ENCODE measurements around the gene NEFH.
A peak's percentile ranks its signal among the peaks of the same experiment; 100 is the strongest.

The NEFH gene

GRCh38 chr22:29499852-29500251 lies 19.8 kb downstream of the NEFH start:
- ATAC-seq = no peak
- TF ChIP-seq ISL1 (CRISPR knock-in tag; IDR thresholded peaks at IDR 0.05) (no peak), PATZ1 (CRISPR knock-in tag; IDR thresholded peaks at IDR 0.05; ENCODE audit: borderline replicate concordance) (no peak), ZC3H10 (CRISPR knock-in tag; IDR thresholded peaks at IDR 0.05) (no peak), OSR1 (CRISPR knock-in tag; IDR thresholded peaks at IDR 0.05) (no peak), ZNF70 (CRISPR knock-in tag; IDR thresholded peaks at IDR 0.05) (no peak)

GRCh38 chr22:29503811-29504372 lies 23.9 kb downstream of the NEFH start:
- ATAC-seq = peak; percentile 89
- TF ChIP-seq RARB (CRISPR knock-in tag; IDR thresholded peaks at IDR 0.05) (no peak), TCF4 (CRISPR knock-in tag; IDR thresholded peaks at IDR 0.05; ENCODE audit: borderline replicate concordance) (no peak), ISL1 (CRISPR knock-in tag; IDR thresholded peaks at IDR 0.05) (no peak), ZFP30 (CRISPR knock-in tag; IDR thresholded peaks at IDR 0.05) (no peak), ZC3H10 (CRISPR knock-in tag; IDR thresholded peaks at IDR 0.05) (no peak), GLIS3 (CRISPR knock-in tag; IDR thresholded peaks at IDR 0.05) (no peak), SNAI2 (CRISPR knock-in tag; IDR thresholded peaks at IDR 0.05) (no peak), CREB5 (CRISPR knock-in tag; IDR thresholded peaks at IDR 0.05; ENCODE audit: low read depth) (no peak), CSRNP3 (CRISPR knock-in tag; IDR thresholded peaks at IDR 0.05) (no peak), ZNF8 (CRISPR knock-in tag; IDR thresholded peaks at IDR 0.05) (no peak)
- TF ChIP-seq, protein P1, sequence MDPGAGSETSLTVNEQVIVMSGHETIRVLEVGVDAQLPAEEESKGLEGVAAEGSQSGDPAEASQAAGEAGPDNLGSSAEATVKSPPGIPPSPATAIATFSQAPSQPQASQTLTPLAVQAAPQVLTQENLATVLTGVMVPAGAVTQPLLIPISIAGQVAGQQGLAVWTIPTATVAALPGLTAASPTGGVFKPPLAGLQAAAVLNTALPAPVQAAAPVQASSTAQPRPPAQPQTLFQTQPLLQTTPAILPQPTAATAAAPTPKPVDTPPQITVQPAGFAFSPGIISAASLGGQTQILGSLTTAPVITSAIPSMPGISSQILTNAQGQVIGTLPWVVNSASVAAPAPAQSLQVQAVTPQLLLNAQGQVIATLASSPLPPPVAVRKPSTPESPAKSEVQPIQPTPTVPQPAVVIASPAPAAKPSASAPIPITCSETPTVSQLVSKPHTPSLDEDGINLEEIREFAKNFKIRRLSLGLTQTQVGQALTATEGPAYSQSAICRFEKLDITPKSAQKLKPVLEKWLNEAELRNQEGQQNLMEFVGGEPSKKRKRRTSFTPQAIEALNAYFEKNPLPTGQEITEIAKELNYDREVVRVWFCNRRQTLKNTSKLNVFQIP (CRISPR knock-in tag; IDR thresholded peaks at IDR 0.05; ENCODE audit: borderline replicate concordance, low read depth) = no peak

DNA sequence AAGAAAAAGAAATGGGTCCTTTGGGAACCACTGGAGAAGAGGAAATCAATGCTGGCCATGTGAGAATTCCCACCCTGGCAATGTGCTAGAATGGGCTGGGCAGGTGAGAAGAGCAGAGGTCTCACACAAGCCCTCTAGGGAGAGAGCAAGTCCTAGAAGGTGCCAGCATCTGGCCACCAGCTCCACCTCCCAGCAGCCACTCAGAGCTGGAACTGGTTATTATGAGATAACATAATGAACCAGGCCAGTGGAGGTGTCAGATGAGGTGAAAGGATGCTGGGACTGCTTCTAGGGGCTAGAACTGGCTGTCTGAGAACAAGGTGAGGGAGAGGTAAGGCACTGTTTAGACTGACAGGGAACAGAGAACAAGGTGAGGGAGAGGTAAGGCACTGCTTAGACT lies 29.3 kb downstream of the NEFH start:
- ATAC-seq = no peak

More for the DNA sequence above, 29.3 kb downstream of the NEFH start:
- TF ChIP-seq, protein P1 (CRISPR knock-in tag; IDR thresholded peaks at IDR 0.05; ENCODE audit: borderline replicate concordance, low read depth) = no peak
- TF ChIP-seq ISL1 (CRISPR knock-in tag; IDR thresholded peaks at IDR 0.05) (no peak), CSRNP3 (CRISPR knock-in tag; IDR thresholded peaks at IDR 0.05) (no peak), PPARA (CRISPR knock-in tag; IDR thresholded peaks at IDR 0.05; ENCODE audit: borderline replicate concordance) (no peak), ZNF565 (CRISPR knock-in tag; conservative IDR thresholded peaks at IDR 0.05; ENCODE audit: low read depth) (no peak), ESRRG (CRISPR knock-in tag; IDR thresholded peaks at IDR 0.05) (no peak), TCF4 (CRISPR knock-in tag; IDR thresholded peaks at IDR 0.05; ENCODE audit: borderline replicate concordance) (no peak), ZNF70 (CRISPR knock-in tag; IDR thresholded peaks at IDR 0.05) (no peak), ZNF8 (CRISPR knock-in tag; IDR thresholded peaks at IDR 0.05) (no peak), BACH2 (CRISPR knock-in tag; IDR thresholded peaks at IDR 0.05; ENCODE audit: borderline replicate concordance) (no peak), TSHZ2 (CRISPR knock-in tag; IDR thresholded peaks at IDR 0.05) (no peak)

Data from SK-N-SH treated with all-trans-retinoic acid at 6 μM for 48 hours (cell line).